ENCODE results near the gene CLDN5. TPM values are rescaled to one million over a fixed set of nuclear protein-coding genes. Genes with fewer than 3 reads are reported as not detected.

CLDN5 gene
- total and polyA plus RNA-seq, 2 experiments from 2014 or later: 2.0 to 3.2 TPM

- Mint-ChIP-seq H3K27ac (no peak overlapping the region), H3K4me3 (no peak overlapping the region), H3K9me3 (no peaks in the 10 kb centered on the region), H3K36me3 (ENCODE audit: low read depth) (no peaks in the 10 kb centered on the region), H3K27me3 (ENCODE audit: insufficient read depth, low read depth, poor library complexity) (peaks cover 4% of the 10 kb centered on the region), H3K4me1 (no peaks in the 10 kb centered on the region)
- Histone ChIP-seq H3K27ac (ENCODE audit: low read depth) (no peak overlapping the region), H3K4me3 (no peak overlapping the region), H3K36me3 (ENCODE audit: insufficient read depth) (no peaks in the 10 kb centered on the region), H3F3A (replicated peaks; ENCODE audit: low read depth) (no peaks in the 10 kb centered on the region), H3K27me3 (ENCODE audit: insufficient read depth) (no peaks in the 10 kb centered on the region), H3K9me2 (ENCODE audit: insufficient read depth) (no peaks in the 10 kb centered on the region), H2AFZ (no peak overlapping the region), H3K4me1 (ENCODE audit: insufficient read depth) (peaks cover 5% of the 10 kb centered on the region; the same call in 1 of the 2 replicates), H3K79me2 (replicated peaks; ENCODE audit: insufficient read depth) (no peaks in the 10 kb centered on the region), H4K20me1 (replicated peaks; ENCODE audit: insufficient read depth) (no peaks in the 10 kb centered on the region; the same call in 1 of the 2 replicates), H3K4me2 (no peak overlapping the region)
- no peak for DNase-seq (ENCODE audit: low spot score)
- TF ChIP-seq ETS1 (IDR thresholded peaks at IDR 0.05) (no peak), CREB1 (CRISPR knock-in tag; IDR thresholded peaks at IDR 0.05; ENCODE audit: low read depth) (no peak), ZNF462 (CRISPR knock-in tag; IDR thresholded peaks at IDR 0.05) (no peak), ZNF331 (CRISPR knock-in tag; IDR thresholded peaks at IDR 0.05; ENCODE audit: low read depth) (no peak), CTCF (conservative IDR thresholded peaks at IDR 0.05; ENCODE audit: low read depth in 2 of 2) (no peak)
- ATAC-seq: no peak
Measured at GRCh38 chr22:19535001-19535400, 10.8 kb upstream of the CLDN5 start.
